ENCODE results near the gene MAN2A1. TPM values are rescaled to one million over a fixed set of nuclear protein-coding genes. Genes with fewer than 3 reads are reported as not detected.

The MAN2A1 gene
- total RNA-seq, 1 experiment from 2014 or later: 78.0 TPM

DNA sequence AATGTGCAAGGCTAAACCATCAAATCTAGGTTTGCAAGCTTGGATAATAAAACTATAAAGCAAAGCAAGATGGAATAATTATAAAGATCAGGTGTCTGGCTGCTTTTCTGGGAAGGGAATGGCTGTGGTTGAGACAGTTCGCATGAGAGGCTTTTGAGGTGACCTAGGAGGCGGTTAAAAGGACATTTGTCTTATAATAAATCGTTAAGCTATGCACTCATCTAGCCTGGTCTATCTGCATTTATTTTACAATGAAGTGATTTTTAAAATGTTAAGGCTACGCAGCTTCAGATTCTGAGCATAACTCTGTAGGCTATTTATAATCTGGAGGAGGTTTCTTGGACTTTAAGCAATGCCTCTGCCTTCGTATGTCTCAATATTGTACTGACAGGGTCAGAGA, 29.4 kb upstream of the MAN2A1 start:
- H3K79me1 ChIP-seq (ENCODE audit: insufficient read depth, low read depth, low read length, poor library complexity, severe bottlenecking): no peaks in the 10 kb centered on the region
- no peak overlapping the region for H3T11ph ChIP-seq (ENCODE audit: low read length)
- H2AFZ ChIP-seq (ENCODE audit: low read length): no peak overlapping the region
- no peak overlapping the region for H3K4ac ChIP-seq (ENCODE audit: low read depth, low read length)
- H3K27ac ChIP-seq (ENCODE audit: insufficient read length, low read depth, low read length): no peak overlapping the region
- Mint-ChIP-seq H3K36me3 (ENCODE audit: insufficient read depth in 1 of 3, low read depth in 3 of 3) (no peaks in the 10 kb centered on the region), H3K9me3 (no peaks in the 10 kb centered on the region), H3K27ac (no peak overlapping the region; a peak in 1 of 7 replicates), H3K4me3 (no peak overlapping the region), H3K4me1 (no peaks in the 10 kb centered on the region), H3K27me3 (ENCODE audit: low read depth) (no peaks in the 10 kb centered on the region)
- no peaks in the 10 kb centered on the region for H3K9me3 ChIP-seq (ENCODE audit: control insufficient read depth, low read depth, low read length)
- DNase-seq: no peak
- H3K18ac ChIP-seq (ENCODE audit: insufficient read length, low read depth, low read length): no peak overlapping the region
- no peak overlapping the region for H2BK12ac ChIP-seq (ENCODE audit: insufficient read length, low read depth, low read length)
- no peaks in the 10 kb centered on the region for H4K20me1 ChIP-seq (ENCODE audit: control insufficient read depth, insufficient read depth, insufficient read length)
- no peak overlapping the region for H2AK5ac ChIP-seq (ENCODE audit: insufficient read length, low read length)
- H3K14ac ChIP-seq (ENCODE audit: insufficient read depth, low read length): no peak overlapping the region
- no peak overlapping the region for H2BK120ac ChIP-seq (ENCODE audit: low read depth, low read length, poor library complexity, severe bottlenecking)
- no peak overlapping the region for H4K8ac ChIP-seq (replicated peaks; ENCODE audit: insufficient read length, low read depth, low read length)
- no peak overlapping the region for H4K5ac ChIP-seq (ENCODE audit: insufficient read length, low read depth, low read length)
- no peaks in the 10 kb centered on the region for H3K27me3 ChIP-seq (ENCODE audit: insufficient read depth, low read length)
- H2BK5ac ChIP-seq (ENCODE audit: insufficient read length, low read length): no peak overlapping the region
- no peak overlapping the region for H2BK20ac ChIP-seq (ENCODE audit: low read depth, low read length, poor library complexity, severe bottlenecking)
- TF ChIP-seq, protein P1, sequence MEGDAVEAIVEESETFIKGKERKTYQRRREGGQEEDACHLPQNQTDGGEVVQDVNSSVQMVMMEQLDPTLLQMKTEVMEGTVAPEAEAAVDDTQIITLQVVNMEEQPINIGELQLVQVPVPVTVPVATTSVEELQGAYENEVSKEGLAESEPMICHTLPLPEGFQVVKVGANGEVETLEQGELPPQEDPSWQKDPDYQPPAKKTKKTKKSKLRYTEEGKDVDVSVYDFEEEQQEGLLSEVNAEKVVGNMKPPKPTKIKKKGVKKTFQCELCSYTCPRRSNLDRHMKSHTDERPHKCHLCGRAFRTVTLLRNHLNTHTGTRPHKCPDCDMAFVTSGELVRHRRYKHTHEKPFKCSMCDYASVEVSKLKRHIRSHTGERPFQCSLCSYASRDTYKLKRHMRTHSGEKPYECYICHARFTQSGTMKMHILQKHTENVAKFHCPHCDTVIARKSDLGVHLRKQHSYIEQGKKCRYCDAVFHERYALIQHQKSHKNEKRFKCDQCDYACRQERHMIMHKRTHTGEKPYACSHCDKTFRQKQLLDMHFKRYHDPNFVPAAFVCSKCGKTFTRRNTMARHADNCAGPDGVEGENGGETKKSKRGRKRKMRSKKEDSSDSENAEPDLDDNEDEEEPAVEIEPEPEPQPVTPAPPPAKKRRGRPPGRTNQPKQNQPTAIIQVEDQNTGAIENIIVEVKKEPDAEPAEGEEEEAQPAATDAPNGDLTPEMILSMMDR (conservative IDR thresholded peaks at IDR 0.05): no peak
- H3K23me2 ChIP-seq (ENCODE audit: insufficient read length, low read depth, low read length, poor library complexity, severe bottlenecking): no peaks in the 10 kb centered on the region
- no peak overlapping the region for H3K9ac ChIP-seq (ENCODE audit: extremely low read depth, insufficient read length, low read length)
- H3K4me1 ChIP-seq (ENCODE audit: insufficient read depth, low read length): no peaks in the 10 kb centered on the region
- no CpG with 5 or more reads among the region's 5 CpGs for WGBS (ENCODE audit: extremely low coverage, insufficient read length, low lambda C conversion rate)
- H4K91ac ChIP-seq (ENCODE audit: insufficient read length, low read depth, low read length): no peak overlapping the region
- H3K56ac ChIP-seq (ENCODE audit: insufficient read length, low read depth, low read length): no peak overlapping the region
- no peak overlapping the region for H3K4me2 ChIP-seq (ENCODE audit: insufficient read depth, insufficient read length, low read length)
- no peak overlapping the region for H2BK15ac ChIP-seq (ENCODE audit: low read depth, low read length)
- H3K23ac ChIP-seq (ENCODE audit: insufficient read length, low read depth, low read length): no peak overlapping the region
- H3K79me2 ChIP-seq (ENCODE audit: insufficient read depth, low read length): no peaks in the 10 kb centered on the region

All from H9 (cell line).